Ammon's horn (tissue), 1 donor: ENCODE data around the gene RSPRY1.
"Not testable (repeated sequence)": the region's sequence is repeated elsewhere in the genome, so short reads cannot be mapped to it uniquely, and the experiment has no call there.

Source experiments
- DNase-seq: peaks from one replicate; pipeline ENCODE4 v3.0.0-alpha.2; 2016; ENCODE audit warnings: low spot score

The RSPRY1 gene

GRCh38 chr16:57255686-57256415, 69.7 kb downstream of the RSPRY1 start:
- no peak for DNase-seq

GRCh38 chr16:57256601-57257395, 70.7 kb downstream of the RSPRY1 start:
- no peak for DNase-seq

GRCh38 chr16:57257455-57258070, 71.4 kb downstream of the RSPRY1 start:
- DNase-seq, result no peak

GRCh38 chr16:57258226-57258909, 72.2 kb downstream of the RSPRY1 start:
- no peak for DNase-seq

GRCh38 chr16:57258910-57259475, 72.9 kb downstream of the RSPRY1 start:
- no peak for DNase-seq

DNA sequence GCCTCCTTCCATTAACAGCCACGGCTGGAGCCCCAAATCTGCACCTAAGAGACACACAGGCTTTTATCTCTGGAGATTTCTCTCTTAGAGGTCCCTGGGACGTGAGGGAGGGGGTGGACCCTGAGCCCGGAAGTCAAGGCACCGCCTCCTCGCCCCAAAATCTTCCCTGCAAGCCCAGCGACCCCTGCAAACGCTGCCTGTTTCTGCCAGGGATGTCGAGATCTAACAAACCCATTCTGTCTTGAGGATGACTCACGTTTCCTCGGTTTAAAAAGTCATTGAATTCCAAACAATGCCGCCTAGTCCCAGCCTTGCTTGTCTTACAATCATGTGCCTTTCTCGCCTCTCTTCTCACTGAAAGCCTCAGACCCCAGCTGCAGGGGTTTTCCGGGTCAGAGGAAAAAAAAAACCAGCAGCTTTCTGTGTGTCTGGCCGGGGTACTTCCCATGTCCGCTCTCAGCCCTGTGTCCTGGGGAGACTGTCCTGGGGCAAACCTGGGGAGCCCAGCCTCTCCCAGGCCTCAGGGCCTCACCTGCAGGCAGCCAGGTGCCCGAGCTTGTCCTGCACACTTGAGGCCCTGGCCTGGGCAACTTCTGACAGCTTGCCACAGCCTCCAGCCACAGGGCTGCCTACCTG, 74.3 kb downstream of the RSPRY1 start:
- peak; percentile 89 for DNase-seq

DNA sequence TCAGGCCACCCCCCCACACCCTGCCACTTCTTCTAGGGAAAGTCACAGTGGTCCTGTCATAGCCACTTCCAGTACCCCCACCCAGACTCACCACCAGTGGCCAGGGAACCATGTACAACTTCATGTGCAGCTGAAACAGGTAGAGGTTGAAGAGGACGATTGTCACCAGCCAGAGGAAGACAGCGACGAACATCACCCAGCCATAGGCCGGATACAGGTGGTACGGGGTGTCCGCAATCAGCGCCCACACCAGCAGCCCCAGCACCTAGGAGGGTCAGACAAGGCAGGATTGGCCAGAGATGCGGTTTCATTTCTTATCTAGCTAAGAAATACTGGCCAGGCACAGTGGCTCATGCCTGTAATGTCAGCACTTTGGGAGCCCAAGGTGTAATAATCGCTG, 75.7 kb downstream of the RSPRY1 start:
- no peak for DNase-seq

- DNase-seq, result peak; percentile 88
Measured at GRCh38 chr16:57262841-57263540, 76.9 kb downstream of the RSPRY1 start.

- no peak for DNase-seq
Measured at GRCh38 chr16:57263541-57264351, 77.6 kb downstream of the RSPRY1 start.

DNA sequence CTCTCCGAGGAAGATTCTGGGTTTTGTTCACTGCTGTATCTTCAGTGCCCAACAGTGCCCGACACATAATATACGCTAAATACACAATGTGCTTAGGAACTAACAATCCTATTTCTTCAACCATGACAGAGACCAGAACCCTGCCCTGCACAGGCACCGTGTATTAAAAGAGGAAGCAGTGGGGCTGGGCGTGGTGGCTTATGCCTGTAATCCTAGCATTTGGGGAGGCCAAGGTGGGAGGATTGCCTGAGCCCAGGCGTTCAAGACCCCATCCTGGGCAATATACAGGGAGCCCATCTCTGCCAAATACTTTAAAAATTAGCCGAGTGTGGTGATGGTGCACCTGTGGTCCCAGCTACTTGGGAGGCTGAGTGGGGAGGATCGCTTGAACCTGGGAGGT, 78.3 kb downstream of the RSPRY1 start:
- no peak for DNase-seq

GRCh38 chr16:57264950-57265371, 78.8 kb downstream of the RSPRY1 start:
- no peak for DNase-seq

DNA sequence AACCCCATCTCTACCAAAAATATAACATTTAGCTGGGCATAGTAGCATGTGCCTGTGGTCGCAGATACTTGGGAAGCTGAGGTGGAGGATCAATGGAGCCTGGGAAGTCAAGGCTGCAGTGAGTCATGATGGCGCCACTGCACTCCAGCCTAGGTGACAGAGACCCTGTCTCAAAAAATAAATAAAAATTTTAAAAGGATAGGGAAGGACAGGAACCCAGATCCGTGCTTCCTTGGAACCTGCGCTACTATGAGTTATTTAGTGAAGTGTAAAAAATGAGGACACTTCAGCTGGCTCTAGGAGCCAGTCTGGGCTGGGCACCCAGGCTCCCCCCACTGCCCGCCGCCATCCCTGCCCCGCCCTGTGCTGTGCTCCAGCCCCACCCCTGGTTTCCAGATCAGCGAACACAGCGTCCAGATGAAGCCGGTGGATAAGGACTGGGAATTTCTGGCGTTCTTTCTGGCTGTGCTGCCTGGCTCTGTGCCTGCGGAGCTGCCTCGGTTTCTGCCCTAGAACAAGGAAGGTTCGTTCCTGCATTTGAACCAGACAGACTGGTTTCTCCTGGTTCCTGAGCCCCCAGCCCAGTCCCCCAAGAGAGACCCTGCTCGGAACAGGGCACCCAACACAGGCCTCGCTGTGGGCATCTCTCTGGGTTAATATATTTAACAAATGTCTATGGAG, 79.9 kb downstream of the RSPRY1 start:
- DNase-seq, result peak; percentile 77

DNA sequence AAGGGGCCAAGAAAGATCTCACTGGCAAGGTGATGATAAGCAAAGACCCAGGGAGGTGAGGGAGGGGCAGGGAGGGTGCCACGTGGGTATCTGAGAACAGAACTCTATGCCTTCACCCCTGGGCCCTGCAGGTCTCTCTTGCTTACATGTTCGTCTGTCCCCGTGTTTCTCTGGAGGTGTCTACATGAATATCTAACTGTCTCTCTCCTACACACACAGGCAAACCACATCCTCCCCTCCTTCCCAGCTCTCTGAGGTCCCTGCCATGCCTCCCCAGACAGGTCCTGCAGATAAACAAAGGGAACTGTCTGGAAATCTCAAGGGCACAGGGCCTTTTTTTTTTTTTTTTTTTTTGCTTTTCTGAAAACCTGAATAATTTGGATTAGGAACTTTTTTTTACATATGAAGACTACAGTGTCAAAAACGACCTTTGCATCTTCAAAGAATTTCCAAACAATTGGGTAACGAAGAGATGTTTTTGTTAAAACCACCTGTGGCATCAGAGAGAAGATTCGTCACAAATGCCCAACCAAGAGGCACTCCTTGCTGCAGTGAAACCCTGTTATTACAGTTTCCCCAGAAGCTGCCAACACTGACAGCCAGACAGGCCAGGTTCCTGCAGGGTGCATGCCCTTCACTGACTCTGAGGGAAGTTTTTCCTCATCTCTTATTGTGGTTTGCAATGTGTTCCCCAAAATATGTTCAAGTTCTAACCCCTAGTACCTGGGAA, 80.6 kb downstream of the RSPRY1 start:
- DNase-seq, result no peak

DNA sequence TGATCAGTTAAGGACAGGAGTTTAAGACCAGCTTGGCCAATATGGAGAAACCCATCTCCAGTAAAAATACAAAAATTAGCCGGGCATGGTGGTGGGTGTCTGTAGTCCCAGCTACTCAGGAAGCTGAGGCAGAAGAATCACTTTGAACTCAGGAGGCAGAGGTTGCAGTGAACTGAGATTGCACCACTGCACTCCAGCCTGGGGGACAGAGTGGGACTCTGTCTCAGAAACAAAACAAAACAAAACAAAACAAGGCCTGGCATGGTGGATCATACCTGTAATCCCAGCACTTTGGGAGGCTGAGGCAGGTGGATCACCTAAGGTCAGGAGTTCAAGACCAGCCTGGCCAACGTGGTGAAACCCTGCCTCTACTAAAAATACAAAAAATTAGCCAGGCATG, 81.2 kb downstream of the RSPRY1 start:
- not testable (repeated sequence) for DNase-seq

DNA sequence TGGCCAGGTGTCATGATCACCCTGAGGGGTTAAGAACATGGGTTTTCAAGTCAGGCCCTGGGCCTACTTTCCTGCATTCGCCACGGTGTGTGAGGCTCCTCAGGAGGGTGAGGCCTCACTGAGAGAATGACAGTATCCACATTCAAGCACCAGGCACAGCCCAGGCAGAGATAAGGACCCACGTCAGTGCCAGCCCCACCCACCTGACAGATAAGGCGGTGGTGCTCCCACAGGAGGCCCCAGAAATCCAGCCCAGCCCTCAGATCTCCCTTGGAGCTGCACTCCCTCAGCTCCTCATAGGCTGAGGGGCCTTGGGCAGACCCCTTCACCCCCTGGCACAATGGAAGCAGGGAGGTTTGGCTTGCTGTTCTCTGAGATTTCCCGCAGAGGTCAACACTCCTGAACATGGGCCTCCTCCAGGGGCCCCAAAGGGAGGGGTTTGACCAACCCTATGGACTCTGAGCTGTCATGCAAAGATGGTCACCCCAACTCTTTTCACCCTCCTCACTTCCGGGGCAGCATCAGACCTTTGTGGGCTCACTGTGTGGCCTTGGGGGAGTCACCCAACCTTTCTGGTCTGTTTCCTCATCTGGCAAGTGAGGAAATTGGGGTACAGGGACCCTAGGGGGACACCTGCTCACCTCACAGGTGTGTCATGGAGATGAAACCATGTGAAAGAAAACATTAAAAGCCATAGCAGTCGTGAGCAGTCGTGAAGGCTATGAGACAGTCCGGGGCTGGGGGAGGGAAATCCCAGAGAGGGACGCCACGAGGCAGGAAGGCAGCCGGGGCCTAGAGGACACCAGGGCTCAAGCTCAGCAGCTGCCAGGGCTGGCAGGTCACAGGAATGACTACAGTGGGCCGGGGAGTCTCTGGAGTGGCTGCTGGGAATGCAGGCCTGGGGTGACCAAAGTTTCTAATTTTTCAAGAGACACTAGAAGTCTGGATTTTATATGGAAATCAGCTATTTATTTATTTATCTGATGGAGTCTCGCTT, 83.0 kb downstream of the RSPRY1 start:
- no peak for DNase-seq

DNA sequence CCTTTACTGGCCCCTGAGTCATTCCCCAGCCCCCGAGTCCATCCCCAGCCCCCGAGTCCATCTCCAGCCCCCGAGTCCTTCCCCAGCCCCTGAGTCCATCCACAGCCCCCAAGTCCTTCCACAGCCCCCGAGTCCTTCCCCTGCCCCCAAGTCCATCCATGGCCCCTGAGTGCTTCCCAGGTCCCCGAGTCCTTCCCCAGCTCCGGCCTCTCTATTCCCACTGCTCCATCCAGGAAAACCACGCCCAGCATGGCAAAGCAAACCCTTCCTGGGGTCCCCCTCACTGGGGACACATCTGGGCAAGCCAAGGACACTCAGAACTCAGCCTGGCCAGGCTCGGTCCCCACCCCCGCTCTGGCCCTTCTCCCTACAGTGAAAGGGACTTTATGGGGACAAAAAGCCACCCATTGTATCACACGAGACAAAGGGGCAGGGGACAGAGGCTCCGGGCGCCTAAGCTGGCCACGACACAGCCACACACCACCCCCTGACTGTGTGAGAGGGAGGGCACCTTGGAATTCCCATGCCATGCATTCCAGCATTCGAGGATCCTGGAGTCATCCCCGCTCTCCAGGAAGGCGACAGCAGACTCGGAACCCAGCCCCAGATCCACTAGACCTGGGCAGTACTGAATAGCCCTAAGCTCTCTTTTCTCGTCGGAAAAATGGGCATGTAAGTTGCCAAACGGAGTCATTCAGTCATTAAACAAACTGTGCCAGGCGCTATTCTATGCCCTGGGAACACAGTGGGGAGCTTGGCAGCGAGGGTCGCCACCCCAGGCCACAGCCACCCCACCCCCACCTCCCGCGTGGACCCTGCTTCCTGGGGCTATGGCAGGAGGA, 84.3 kb downstream of the RSPRY1 start:
- DNase-seq, result peak; percentile 94

- no peak for DNase-seq
Measured at GRCh38 chr16:57271063-57271345, 84.9 kb downstream of the RSPRY1 start.
